ENCODE results near the gene UBR2. TPM values are rescaled to one million over a fixed set of nuclear protein-coding genes. Genes with fewer than 3 reads are reported as not detected.
"Not testable (repeated sequence)": the region's sequence is repeated elsewhere in the genome, so short reads cannot be mapped to it uniquely, and the experiment has no call there.

The UBR2 gene
- total RNA-seq, 1 donor from 2014 or later: 8.3 TPM

GRCh38 chr6:42565823-42566613 lies 2.2 kb downstream of the UBR2 start:
- H3K4me3 ChIP-seq (ENCODE audit: low read depth, low read length): peak overlapping the region; percentile 78
- no peak for DNase-seq (ENCODE audit: low read depth)
- no peak for TF ChIP-seq CTCF (conservative IDR thresholded peaks at IDR 0.05; ENCODE audit: low read depth, low read length)

DNA sequence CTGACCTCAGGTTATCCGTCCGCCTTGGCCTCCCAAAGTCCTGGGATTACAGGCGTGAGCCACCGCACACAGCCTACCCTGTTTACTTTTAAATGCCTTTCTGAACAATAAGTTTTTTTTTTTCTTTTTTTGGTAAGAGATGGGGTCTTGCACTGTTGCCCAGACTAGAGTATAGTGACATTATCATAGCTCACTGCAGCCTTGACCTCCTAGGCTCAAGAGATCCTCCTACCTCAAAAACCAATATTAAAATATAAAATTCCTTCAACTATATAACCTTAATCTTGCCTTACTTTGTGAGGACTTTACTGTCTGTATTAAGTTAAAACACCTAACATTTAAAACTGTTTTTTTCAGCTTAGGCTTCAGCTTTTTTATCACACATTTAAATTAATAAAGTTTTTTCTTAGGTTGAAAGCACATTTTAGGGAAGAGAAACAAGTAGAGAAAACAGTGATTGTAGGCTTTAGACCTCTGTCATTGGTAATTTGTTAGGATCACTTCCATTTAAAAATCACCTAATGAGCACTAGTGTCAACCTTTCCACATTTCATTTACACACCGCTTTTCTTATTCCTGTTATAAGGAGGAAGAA lies 2.9 kb downstream of the UBR2 start:
- no peak for DNase-seq (ENCODE audit: low read depth)
- H3K4me3 ChIP-seq (ENCODE audit: low read depth, low read length): no peak overlapping the region
- TF ChIP-seq CTCF (conservative IDR thresholded peaks at IDR 0.05; ENCODE audit: low read depth, low read length): no peak

GRCh38 chr6:42567237-42567636 lies 3.4 kb downstream of the UBR2 start:
- not testable (repeated sequence) for DNase-seq (ENCODE audit: low read depth)

DNA sequence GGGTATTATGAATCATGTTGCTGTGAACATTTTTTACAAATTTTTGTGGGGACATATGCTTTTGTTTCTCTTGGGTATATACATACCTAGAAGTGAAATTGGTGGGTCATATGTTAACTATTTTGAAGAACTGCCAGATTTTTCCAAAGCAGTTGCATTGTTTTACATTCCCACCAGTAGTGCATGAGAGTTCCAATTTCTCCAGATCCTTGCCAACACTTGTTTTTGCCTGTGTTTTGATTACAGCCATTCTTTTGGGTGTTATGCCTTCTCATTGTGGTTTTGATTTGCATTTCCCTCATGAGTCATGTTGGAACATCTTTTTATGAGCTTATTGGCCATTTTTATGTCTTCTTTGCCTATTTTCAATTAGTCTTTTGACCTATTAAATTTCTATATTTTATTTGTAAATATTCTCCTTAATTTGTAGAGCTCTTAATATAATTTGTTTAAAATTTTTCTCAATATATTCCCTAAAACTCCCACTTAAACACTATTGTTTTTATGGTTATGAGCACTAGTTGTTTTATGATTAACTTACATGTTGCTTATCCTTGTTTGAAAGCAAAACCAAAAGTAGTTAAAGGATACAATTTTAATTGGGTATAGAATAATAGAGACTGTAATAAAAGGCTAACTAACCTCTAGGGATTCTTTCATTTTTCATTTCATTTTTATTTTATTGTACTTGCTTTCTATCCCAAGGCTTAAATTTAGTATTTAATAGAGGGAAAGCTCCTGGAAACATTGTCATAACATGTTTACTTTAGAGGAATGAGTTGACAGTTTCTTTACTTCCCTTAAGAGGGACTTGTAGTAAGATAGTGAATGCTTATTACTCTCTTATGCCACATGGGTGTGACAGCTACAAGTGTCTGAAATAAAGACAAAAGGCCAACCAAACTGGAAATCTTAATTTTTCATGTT lies 5.5 kb downstream of the UBR2 start:
- no peak for TF ChIP-seq CTCF (conservative IDR thresholded peaks at IDR 0.05; ENCODE audit: low read depth, low read length)
- H3K4me3 ChIP-seq (ENCODE audit: low read depth, low read length): no peak overlapping the region
- DNase-seq (ENCODE audit: low read depth): peak; percentile 64

More at GRCh38 chr6:42567237-42567636, 3.4 kb downstream of the UBR2 start:
- H3K4me3 ChIP-seq (ENCODE audit: low read depth, low read length): not testable (repeated sequence)

DNA sequence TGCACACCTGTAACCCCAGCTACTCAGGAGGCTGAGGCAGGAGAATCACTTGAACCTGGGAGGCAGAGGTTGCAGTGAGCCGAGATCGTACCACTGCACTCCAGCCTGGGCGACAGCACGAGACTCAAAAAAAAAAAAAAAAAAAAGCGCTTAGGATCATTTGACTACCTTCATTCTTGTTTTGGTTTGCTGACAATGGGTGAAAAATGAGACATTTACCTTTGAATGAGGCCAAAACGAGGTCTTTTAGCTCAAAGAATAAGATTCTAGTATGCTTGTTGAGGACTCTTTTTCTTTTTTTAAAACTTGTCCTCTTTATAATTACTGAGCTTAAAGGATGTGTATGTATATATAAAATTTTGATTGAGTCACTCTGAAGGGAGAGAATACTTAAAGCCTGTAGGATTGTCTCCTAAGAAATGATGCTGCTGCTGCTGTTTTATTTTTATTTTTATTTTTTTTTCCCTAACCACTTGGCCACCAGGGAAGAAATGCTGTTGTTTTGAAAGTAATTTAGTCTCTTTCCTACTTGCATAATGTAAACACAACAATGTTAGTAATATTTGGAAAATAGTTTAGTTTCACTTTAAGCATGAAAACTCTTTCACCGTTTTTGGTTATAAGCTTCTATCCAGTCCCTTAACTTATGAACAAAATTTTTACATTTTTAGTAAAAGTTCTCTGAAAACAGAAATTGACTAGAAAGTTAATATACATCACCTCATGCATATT lies 7.9 kb downstream of the UBR2 start:
- DNase-seq (ENCODE audit: low read depth): no peak
- no peak overlapping the region for H3K4me3 ChIP-seq (ENCODE audit: low read depth, low read length)
- TF ChIP-seq CTCF (conservative IDR thresholded peaks at IDR 0.05; ENCODE audit: low read depth, low read length): no peak

- no peak for TF ChIP-seq CTCF (conservative IDR thresholded peaks at IDR 0.05; ENCODE audit: low read depth, low read length)
- H3K4me3 ChIP-seq (ENCODE audit: low read depth, low read length): no peak overlapping the region
- no peak for DNase-seq (ENCODE audit: low read depth)
Measured at GRCh38 chr6:42572523-42572922, 8.7 kb downstream of the UBR2 start.

GRCh38 chr6:42576538-42576937 lies 12.7 kb downstream of the UBR2 start:
- not testable (repeated sequence) for H3K4me3 ChIP-seq (ENCODE audit: low read depth, low read length); DNase-seq (ENCODE audit: low read depth)

Data from epithelial cell of proximal tubule (primary cell).